Head of caudate nucleus (tissue), 42 donors: ENCODE results near the gene ATAD3B.
A peak's percentile ranks its signal among the peaks of the same experiment; 100 is the strongest.
"Not testable (repeated sequence)": the region's sequence is repeated elsewhere in the genome, so short reads cannot be mapped to it uniquely, and the experiment has no call there.

Experiments
- DNase-seq, 42 donors: peaks; one replicate each; pipeline versions ENCODE4 v3.0.0 to v3.0.0-alpha.2; 2020 to 2021; ENCODE audit warnings: mixed read lengths in 7 of 42
- intact Hi-C: fragments of 100-400 bp; cut with DNase I; formaldehyde crosslinking; loops from one replicate; pipeline ENCODE4 v1.15.0; 2022

ATAD3B gene

DNA sequence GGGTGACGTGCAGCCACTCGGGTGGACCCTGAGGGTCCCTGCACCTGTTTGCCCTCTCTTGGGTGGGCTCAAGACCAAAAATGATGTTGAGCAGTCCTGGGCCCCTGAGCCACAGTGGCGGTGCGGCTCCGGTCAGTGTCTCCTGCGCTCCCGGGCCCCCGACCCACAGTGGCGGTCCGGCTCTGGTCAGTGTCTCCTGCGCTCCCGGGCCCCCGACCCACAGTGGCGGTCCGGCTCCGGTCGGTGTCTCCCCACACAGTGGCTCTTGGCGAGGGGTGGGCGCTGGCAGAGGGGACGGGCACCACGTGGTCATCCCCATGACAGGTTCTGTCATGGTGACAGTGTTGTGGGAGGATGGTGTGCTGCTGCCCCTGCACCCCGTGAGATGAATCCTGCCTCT lies 22.7 kb downstream of the ATAD3B start:
- DNase-seq, intact Hi-C loops: not testable (repeated sequence)

DNA sequence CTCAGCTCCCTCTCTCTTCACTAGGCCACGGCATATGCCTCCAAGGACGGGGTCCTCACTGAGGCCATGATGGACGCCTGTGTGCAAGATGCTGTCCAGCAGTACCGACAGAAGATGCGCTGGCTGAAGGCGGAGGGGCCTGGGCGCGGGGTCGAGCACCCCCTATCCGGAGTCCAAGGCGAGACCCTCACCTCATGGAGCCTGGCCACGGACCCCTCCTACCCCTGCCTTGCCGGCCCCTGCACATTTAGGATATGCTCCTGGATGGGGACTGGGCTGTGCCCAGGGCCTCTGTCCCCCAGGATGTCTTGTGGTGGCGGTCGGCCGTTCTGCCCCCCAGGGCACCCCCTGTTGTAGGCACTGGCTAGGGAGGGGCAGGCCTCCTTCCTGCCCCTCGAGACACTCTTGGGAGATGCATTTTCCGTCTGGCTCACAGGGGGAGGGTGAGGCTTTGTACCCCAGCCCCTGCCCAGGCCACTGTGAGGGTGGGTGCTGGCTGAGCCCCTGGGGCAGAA lies 24.0 kb downstream of the ATAD3B start:
- DNase-seq, intact Hi-C loops: not testable (repeated sequence)

DNA sequence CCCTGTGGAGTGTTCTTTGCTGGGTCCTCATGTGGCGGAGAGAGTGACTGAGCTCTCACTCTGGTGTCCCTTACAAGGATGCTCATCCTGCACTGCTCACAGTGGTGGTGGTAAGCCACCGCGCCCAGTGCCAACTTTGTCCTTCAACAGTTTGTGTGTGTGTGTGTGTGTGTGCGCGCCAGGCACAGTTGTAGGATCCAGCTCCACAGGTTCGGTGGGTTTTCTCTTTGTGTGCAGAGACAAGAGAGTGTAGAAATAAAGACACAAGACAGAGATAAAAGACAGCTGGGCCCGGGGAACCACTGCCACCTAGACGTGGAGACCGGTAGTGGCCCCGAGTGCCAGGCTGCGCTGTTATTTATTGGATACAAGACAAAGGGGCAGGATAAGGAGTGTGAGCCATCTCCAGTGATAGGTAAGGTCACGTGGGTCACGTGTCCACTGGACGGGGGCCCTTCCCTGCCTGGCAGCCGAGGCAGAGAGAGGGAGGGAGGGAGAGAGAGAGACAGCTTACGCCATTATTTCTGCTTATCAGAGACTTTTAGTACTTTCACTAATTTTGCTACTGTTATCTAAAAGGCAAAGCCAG lies 33.3 kb downstream of the ATAD3B start:
- peak; percentile 33 to 84 (median 68) for DNase-seq
- intact Hi-C loops = not testable (repeated sequence)

DNA sequence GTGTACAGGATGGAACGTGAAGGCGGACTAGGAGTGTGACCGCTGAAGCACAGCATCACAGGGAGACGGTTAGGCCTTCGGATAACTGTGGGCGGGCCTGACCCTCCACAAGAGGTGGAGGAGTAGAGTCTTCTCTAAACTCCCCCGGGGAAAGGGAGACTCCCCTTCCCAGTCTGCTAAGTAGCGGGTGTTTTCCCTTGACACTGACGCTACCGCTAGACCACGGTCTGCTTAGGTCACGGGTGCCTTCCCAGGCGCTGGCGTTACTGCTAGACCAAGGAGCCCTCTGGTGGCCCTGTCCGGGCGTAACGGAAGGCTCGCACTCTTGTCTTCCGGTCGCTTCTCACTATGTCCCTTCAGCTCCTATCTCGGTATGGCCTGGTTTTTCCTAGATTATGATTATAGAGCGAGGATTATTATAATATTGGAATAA lies 33.8 kb downstream of the ATAD3B start:
- DNase-seq = peak in 41 of 42 donors; percentile 15 to 81 (median 60)
- intact Hi-C loops = not testable (repeated sequence)

DNA sequence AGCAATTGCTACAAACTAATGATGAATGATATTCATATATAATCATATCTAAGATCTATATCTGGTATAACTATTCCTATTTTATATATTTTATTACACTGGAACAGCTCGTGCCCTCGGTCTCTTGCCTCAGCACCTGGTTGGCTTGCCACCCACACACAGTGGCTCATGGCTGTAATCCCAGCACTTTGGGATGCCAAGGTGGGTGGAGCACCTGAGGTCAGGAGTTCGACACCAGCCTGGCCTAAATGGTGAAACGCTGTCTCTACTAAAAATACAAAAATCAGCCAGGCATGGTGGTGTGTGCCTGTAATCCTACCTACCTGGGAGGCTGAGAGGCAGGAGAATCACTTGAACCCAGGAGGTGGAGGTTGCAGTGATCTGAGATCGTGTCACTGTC lies 34.2 kb downstream of the ATAD3B start:
- intact Hi-C loops = not testable (repeated sequence)

DNA sequence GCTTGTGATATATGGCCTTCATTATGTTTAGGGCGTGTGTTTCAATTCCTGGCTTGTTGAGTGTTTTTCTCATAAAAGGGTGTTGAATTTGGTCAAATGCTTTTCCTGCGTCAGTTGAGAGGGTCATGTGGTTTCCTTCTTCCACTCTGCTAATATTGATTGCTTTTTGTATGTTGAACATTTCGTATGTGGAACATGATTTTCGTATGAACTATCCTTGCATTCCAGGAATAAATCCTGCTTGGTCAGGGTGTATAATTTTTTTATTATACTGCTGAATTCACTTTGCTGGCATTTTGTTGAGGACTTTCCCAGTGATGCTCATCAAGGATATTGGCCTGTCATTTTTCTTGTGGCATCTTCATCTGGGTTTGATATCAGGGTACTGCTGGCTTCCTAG lies 35.7 kb downstream of the ATAD3B start:
- intact Hi-C loops = no loop called here
- no peak for DNase-seq

More for the DNA sequence above, 34.2 kb downstream of the ATAD3B start:
- DNase-seq = not testable (repeated sequence)

DNA sequence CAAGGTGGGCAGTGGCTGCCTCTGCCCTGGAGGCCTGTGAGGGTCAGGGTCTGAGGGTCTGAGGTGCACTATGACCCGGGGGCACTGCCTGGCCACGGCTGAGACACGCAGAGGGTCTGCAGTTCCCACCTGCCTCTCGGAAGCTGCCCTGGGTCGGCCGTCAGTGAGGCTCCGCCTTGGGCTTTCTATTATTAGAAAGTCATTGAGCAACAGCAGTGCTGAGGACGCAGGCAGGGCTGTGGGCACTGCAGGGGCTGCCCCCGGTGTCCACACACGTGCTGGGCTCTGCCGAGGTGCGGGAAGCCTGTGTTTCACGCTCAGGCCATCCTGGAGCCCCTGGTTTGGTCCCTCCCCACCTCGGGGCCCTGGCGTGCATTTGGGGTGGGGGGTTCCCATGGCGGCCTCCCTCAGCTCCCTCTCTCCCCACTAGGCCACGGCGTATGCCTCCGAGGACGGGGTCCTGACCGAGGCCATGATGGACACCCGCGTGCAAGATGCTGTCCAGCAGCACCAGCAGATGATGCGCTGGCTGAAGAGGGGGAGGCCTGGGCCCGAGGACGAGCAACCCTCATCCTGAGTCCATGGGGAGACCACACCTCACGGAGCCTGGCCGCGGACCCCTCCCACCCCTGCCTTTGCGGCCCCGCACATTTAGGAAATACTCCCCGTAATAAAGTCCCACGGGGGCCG lies 37.4 kb downstream of the ATAD3B start:
- DNase-seq, intact Hi-C loops: not testable (repeated sequence)

DNA sequence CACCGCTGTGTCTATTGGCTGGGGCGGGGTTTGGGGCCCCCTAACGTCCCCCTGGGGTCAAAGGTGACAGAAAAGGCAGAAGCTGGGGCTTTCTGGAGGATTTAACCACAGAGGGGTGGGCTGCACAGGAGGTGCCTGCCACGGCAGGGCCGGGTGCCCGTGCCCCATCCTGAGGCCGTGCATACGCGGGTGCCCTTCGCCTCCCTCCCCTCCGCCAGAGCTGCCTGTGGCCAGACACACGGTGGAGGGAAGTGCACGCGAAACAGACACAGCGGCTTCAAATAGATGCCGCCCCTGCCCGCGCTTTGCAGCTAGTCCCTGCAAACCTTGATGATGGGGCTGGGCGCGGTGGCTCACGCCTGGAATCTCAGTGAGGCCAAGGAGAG lies 37.9 kb downstream of the ATAD3B start:
- DNase-seq, intact Hi-C loops: not testable (repeated sequence)

DNA sequence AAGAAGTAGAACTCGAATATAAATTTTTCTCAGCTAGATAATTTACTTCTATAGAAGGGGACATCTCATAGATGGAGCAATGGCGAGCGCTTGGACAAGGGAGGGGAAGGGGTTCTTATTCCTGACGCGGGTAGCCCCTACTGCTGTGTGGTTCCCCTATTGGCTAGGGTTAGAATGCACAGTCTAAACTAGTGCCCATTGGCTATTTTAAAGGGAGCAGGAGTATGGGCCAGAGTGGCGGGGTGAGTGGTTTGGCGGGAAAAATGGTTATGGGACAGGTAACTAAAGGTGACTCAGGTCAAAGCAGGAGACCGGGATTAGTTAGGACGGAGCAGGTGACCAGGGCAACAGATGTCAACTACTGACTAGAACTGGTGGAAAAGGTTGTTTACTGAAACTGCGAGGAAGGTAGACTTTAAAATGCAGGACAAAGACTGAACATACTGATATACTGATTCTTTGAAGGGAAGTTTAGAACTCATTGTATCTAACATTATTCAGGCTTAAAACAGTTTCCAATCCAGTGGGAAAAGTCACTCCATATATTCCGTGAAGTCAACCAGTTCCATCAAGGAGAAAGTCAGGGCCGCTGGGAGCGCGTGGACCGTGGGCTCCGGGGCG lies 39.5 kb downstream of the ATAD3B start:
- intact Hi-C loops = no loop called here
- DNase-seq = no peak

DNA sequence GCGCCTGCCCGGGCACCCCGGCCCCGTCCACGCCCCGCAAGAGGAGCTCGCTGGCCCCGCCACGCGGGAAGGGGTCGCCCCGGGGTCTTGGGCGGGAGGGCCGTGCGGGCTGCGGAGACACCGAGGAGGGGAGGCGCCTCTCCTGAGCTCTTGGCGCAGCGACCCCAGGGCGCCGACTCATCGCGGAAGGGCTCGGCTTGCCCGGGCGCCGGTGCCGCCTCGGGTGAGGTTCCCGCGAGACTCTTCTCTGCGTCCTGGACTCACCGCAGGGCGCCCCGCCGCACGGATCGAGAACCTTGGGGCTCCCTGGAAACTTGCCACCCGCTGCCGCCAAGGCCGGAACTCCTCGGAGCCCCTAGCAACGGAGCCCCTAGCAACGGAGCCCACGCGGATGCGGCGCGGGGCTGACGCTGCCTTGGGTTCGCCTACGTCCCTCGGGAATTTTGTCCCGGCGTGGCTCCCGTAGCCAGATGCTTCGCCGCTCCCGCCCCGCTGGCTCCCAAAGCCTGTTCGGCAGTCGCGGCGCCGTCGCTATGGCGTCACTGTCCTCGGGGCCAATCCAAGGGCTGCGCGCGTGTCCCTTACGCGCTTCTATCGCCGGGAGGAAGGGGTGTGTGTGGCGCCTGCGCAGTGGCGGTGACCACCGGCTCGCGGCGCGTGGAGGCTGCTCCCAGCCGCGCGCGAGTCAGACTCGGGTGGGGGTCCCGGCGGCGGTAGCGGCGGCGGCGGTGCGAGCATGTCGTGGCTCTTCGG lies 40.1 kb downstream of the ATAD3B start, which contains the start of gene ATAD3A:
TSS of gene ATAD3A (plus strand) at position 630 of the 753 bp plus-strand sequence. CDS start at position 737, 107 bp downstream.
- intact Hi-C loops = no loop called here
- DNase-seq = peak; percentile 96 to 100 (median 99)

DNA sequence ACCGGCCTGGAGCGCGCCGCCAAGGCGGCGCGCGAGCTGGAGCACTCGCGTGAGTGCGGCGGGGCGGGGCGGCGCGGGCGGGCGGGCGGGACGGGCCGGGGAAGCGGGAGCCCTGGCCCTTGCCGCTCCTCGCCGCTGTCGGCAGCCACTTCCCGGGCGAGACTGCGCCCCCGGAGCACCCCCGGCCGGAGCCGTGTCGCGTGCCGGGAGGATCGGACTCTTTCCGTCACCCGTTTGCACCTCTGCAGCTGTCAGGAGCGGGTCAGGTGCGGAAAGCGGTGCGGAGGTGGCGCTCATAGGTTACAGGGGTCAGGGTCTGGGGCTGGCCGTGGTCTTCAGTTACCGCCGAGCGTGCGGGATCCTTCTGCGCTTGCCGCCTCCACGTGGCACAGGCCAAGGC lies 40.9 kb downstream of the ATAD3B start:
- intact Hi-C loops, DNase-seq: not testable (repeated sequence)

DNA sequence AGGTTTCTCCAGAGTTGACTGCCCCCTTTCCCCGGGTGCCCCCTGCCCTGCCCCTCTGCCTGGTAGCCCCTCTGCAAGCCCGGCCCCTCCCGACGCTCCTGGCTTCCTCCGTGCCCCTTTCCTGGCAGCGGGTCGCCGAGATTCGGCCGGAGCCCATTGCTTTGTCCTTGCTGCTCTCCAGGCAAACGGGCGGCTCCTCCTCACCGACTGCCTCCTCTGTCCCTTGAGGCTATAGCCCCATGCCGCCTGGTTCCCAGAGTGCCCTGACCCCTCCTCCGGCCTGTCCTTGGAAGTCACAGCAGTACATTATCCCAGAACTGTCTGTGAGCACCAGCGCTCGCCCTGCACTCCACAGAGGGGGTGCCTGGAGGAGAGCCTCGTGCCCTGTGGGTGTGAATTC lies 42.1 kb downstream of the ATAD3B start:
- DNase-seq, intact Hi-C loops: not testable (repeated sequence)

DNA sequence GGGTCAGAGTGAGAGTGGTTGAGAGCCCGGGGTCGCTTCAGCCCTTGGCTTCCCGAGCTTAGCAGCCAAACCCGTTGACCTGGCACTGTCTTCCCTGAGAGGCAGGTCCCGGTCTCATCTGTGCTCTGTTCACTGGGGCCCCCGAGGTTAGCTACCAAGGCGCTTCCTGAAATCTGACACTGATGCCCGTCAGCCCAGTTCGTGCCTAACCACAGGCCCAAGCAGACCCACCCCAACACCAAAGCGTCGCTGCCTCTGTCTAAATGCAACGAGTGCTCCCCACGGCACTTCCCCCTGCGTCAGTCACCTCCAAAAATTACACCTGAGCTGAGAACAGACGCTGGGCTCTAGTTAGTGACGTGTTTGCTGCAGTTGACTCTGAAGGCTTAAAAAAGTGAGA lies 42.8 kb downstream of the ATAD3B start:
- not testable (repeated sequence) for DNase-seq

DNA sequence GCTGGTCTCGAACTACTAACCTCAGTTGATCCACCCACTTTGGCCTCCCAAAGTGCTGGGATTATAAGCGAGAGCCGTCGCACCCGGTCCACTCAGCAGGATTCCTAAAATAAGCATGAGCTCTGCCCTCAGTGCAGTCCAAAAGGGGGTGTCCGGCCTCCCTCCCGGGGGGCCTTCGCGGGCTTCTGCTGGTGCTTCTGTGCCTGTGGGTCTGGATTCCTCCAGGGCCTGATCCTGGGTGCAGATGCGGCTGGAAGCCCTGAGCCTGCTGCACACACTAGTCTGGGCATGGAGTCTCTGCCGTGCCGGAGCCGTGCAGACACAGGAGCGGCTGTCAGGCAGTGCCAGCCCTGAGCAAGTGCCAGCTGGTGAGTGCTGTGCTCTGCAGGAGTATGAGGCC lies 45.4 kb downstream of the ATAD3B start:
- intact Hi-C loops, DNase-seq: not testable (repeated sequence)

More for the DNA sequence above, 42.8 kb downstream of the ATAD3B start:
- intact Hi-C loops = not testable (repeated sequence)

DNA sequence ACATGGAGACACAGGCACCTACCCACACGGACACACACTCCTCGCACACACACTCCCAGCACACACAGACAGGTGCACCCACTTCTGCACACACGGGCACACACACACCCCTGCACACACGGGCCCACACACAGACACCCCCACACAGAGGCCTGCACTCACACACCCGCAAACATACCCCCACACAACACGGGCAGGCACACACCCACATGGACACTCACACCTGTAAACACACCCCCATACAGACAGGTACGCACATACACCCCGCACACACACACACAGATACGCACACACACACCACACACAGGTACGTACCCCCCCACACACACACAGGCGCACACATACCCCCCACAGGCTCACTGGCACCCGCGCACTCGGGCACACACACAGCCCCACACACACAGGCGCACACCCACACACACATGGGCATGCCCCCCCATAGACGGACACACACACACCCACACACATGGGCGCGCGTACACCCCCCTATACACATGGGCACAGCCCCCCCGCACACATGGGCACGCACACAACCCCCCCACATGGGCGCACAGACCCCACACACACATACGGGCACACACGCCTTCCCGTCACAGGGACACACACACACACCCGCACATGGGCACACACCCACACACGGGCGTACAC lies 46.5 kb downstream of the ATAD3B start:
- intact Hi-C loops = no loop called here

DNA sequence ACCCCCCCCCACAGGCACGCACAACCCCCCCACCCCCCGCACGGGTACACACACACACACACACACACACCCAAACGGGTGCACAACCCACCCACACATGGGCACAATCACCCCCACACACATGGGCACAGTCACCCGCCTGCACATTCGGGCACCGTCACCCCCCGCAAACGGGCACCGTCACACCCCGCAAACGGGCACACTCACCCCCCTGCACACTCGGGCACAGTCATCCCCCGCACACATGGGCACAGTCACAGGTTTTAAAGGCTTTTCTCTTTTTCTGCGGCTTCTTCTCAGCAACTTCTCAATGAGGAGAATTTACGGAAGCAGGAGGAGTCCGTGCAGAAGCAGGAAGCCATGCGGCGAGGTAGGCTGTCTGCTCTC lies 47.0 kb downstream of the ATAD3B start:
- intact Hi-C loops = not testable (repeated sequence)

More for the DNA sequence above, 46.5 kb downstream of the ATAD3B start:
- no peak for DNase-seq

DNA sequence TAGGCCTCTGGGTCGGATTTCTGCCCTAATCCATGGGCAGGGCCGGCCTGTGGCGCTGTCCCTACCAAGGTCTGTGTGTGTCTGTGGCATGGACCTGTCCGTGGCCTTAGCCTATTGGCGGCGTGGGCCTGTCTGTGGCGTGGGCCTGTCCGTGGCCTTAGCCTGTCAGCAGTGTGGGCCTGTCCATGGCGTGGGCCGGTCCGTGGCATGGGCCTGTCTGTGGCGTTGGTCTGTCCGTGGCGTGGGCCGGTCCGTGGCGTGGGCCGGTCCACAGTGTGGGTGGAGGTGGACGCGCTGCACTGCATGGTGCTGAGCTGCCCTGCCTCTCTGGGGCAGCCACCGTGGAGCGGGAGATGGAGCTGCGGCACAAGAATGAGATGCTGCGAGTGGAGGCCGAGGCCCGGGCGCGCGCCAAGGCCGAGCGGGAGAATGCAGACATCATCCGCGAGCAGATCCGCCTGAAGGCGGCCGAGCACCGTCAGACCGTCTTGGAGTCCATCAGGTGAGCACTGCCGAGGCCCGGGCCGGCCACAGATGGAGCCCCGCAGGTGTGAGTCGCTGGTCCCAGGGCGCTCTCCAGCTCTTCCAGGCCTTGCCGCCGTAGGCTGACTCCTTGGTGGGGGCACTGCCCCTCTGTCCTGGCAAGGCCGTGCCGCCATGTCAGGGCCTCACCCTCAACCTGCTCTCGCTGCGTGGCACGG lies 48.4 kb downstream of the ATAD3B start:
- DNase-seq, intact Hi-C loops: not testable (repeated sequence)

More for the DNA sequence above, 47.0 kb downstream of the ATAD3B start:
- DNase-seq = not testable (repeated sequence)

DNA sequence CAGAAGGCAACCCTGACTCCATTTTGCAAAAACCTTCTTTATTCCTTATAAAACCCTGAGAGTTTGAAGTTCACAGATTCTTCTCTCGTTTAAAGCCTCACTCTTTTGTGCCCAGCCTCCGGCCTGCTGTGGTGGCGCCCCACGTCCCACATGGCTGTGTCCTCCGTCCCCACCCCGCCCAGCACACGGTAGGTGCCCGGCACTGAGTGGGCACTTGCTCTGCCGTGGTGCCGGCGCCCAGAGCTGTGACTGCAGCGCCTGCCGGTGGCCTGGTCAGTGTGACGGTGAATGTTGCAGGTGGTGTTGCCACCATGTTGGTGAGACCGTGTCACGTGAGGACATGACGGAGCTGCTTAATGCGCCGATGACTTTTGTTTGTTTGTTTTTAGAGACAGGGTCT lies 49.8 kb downstream of the ATAD3B start:
- intact Hi-C loops = no loop called here

More for the DNA sequence above, 49.8 kb downstream of the ATAD3B start:
- no peak for DNase-seq
